Fibroblast of lung (primary cell): ENCODE results near the gene GSTM5. TPM values are rescaled to one million over a fixed set of nuclear protein-coding genes. Genes with fewer than 3 reads are reported as not detected.

Experiments
- DNase-seq, 2 donors: peaks; one replicate each; pipeline versions ENCODE4 v3.0.0 to v3.0.0-alpha.2; 2010; ENCODE audit warnings: low read depth in 2 of 2
- H2AFZ ChIP-seq: 2 replicates; pipeline ENCODE4 v1.5.1; 2012; ENCODE audit warnings: low read length, control low read depth, inconsistent platforms
- H3K27ac ChIP-seq: 2 replicates; pipeline ENCODE4 v1.5.1; 2011; ENCODE audit warnings: low read length, control low read depth; ENCODE audit not compliant: insufficient read depth
- H3K27me3 ChIP-seq: 2 replicates; pipeline ENCODE4 v1.5.1; 2011; ENCODE audit warnings: mild to moderate bottlenecking, low read length; ENCODE audit not compliant: control insufficient read depth, insufficient read depth
- H3K36me3 ChIP-seq: 2 replicates; pipeline ENCODE4 v1.5.1; 2011; ENCODE audit warnings: low read length; ENCODE audit not compliant: control insufficient read depth, insufficient read depth
- H3K4me1 ChIP-seq: 2 replicates; pipeline ENCODE4 v1.5.1; 2011; ENCODE audit warnings: low read length; ENCODE audit not compliant: control insufficient read depth, insufficient read depth; ENCODE audit errors: extremely low read depth
- H3K4me2 ChIP-seq: 2 replicates; pipeline ENCODE4 v1.5.1; 2011; ENCODE audit warnings: low read length, control low read depth; ENCODE audit not compliant: insufficient read depth; ENCODE audit errors: extremely low read depth
- H3K4me3 ChIP-seq, 4 experiments: fragments of 200-600 bp in 1 of 4; sonication (generic) in 1 of 4; replicated peaks in 1 of 4; 2 replicates each; pipeline ENCODE4 v1.5.1; 2011 to 2016; ENCODE audit warnings: low read length in 4 of 4, low read depth in 3 of 4, mild to moderate bottlenecking in 3 of 4, control low read depth in 2 of 4, inconsistent platforms in 1 of 4, mixed read lengths in 1 of 4; ENCODE audit not compliant: insufficient read depth in 1 of 4; ENCODE audit errors: control extremely low read depth in 1 of 4
- H3K79me2 ChIP-seq: 2 replicates; pipeline ENCODE4 v1.5.1; 2012; ENCODE audit warnings: mild to moderate bottlenecking, low read length, inconsistent platforms; ENCODE audit not compliant: control insufficient read depth, insufficient read depth
- H3K9ac ChIP-seq: 2 replicates; pipeline ENCODE4 v1.5.1; 2011; ENCODE audit warnings: mild to moderate bottlenecking, low read length, control low read depth; ENCODE audit not compliant: insufficient read depth
- H3K9me3 ChIP-seq: 2 replicates; pipeline ENCODE4 v1.5.1; 2012; ENCODE audit warnings: low read depth, low read length; ENCODE audit not compliant: control insufficient read depth, insufficient read depth
- H4K20me1 ChIP-seq: 2 replicates; pipeline ENCODE4 v1.5.1; 2011; ENCODE audit warnings: low read length; ENCODE audit not compliant: control insufficient read depth, insufficient read depth; ENCODE audit errors: extremely low read depth
- EZH2 ChIP-seq: IDR thresholded peaks from 2 replicates; pipeline ENCODE4 v1.5.1; 2012; ENCODE audit warnings: low read length, control low read depth, mild to moderate bottlenecking; ENCODE audit errors: missing control alignments
- polyA plus RNA-seq, 2 donors: library from polyadenylated mRNA; depleted of rRNA in 1 of 2; stranded (reverse) in 1 of 2; unstranded in 1 of 2; fragments of >200 nt; gene quantifications; 2 replicates each; pipeline ENCODE4 v1.2.1, GENCODE V29; 2011 to 2012; ENCODE audit warnings: missing spikeins in 1 of 2
- total RNA-seq: library from RNA; depleted of rRNA; stranded (reverse); fragments of >200 nt; gene quantifications from 2 replicates; pipeline ENCODE4 v1.2.1, GENCODE V29; 2014
- TF ChIP-seq, protein P1 (sequence below), 2 donors: IDR thresholded peaks in 1 of 2; conservative IDR thresholded peaks in 1 of 2; 1 replicate in 1 of 2; 2 replicates in 1 of 2; pipeline ENCODE4 v1.5.1; 2011 to 2012; ENCODE audit warnings: low read length in 2 of 2, control low read depth in 1 of 2, inconsistent platforms in 1 of 2, low read depth in 1 of 2, mild to moderate bottlenecking in 1 of 2

Gene GSTM5
- total and polyA plus RNA-seq, 2 donors (not counting 1 experiment from before 2014, with no cell fraction given), result 6.1 to 21.6 TPM

DNA sequence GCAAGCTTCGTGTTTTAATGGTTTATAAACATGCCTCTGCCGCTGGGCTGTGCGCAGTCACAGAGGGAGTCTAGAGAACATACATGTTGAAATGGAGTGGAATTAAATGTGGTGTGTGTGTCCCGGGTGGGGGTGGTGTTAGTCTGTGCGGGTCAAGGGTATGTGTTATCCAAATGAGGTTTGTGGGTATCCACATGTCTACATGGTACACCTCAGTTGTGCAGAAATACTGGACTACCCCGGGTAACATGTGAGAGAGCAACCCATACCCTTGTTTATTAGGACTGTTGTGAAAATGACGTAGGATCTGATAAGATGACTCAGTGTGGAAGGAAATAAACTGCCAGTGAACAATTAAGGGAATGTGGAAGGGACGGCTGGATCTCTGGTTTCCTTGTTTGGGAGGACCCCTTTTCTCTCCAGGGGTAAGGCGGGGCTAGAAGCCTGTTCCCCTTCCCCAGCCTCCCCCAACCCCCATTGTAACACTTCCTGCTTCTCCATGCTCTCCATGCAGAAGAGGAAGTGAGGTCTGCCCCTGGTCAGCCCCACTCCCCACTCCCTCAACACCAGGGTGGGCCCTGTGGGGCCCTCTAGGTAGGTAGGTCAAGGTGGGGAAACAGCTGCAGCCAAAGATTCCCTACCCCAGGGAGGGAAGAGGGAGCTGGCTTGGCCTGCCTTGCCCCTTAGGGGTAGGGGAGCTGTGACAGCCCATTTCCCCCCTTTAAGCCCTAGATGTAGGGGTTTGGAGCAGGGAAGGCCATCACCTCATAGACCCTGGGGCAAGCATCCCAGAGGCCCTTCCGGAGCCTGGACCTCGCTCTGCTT lies 51.0 kb downstream of the GSTM5 start:
- Histone ChIP-seq H3K36me3 (no peaks in the 10 kb centered on the region), H4K20me1 (no peaks in the 10 kb centered on the region), H3K27ac (no peak overlapping the region), H3K9me3 (no peaks in the 10 kb centered on the region), H3K9ac (no peak overlapping the region), H3K27me3 (peaks cover 8% of the 10 kb centered on the region), H3K4me3 (no peak overlapping the region), H3K79me2 (no peaks in the 10 kb centered on the region), H3K4me1 (peaks cover 3% of the 10 kb centered on the region), H2AFZ (peak overlapping the region; percentile 9), H3K4me2 (no peak overlapping the region)
- TF ChIP-seq EZH2, result no peak
- TF ChIP-seq, protein P1, sequence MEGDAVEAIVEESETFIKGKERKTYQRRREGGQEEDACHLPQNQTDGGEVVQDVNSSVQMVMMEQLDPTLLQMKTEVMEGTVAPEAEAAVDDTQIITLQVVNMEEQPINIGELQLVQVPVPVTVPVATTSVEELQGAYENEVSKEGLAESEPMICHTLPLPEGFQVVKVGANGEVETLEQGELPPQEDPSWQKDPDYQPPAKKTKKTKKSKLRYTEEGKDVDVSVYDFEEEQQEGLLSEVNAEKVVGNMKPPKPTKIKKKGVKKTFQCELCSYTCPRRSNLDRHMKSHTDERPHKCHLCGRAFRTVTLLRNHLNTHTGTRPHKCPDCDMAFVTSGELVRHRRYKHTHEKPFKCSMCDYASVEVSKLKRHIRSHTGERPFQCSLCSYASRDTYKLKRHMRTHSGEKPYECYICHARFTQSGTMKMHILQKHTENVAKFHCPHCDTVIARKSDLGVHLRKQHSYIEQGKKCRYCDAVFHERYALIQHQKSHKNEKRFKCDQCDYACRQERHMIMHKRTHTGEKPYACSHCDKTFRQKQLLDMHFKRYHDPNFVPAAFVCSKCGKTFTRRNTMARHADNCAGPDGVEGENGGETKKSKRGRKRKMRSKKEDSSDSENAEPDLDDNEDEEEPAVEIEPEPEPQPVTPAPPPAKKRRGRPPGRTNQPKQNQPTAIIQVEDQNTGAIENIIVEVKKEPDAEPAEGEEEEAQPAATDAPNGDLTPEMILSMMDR (conservative IDR thresholded peaks at IDR 0.05 in 1 of 2, IDR thresholded peaks at IDR 0.05 in 1 of 2; ENCODE audit: low read depth in 1 of 2, low read length in 2 of 2), result no peak
- DNase-seq, result peak; percentile 73 to 84

DNA sequence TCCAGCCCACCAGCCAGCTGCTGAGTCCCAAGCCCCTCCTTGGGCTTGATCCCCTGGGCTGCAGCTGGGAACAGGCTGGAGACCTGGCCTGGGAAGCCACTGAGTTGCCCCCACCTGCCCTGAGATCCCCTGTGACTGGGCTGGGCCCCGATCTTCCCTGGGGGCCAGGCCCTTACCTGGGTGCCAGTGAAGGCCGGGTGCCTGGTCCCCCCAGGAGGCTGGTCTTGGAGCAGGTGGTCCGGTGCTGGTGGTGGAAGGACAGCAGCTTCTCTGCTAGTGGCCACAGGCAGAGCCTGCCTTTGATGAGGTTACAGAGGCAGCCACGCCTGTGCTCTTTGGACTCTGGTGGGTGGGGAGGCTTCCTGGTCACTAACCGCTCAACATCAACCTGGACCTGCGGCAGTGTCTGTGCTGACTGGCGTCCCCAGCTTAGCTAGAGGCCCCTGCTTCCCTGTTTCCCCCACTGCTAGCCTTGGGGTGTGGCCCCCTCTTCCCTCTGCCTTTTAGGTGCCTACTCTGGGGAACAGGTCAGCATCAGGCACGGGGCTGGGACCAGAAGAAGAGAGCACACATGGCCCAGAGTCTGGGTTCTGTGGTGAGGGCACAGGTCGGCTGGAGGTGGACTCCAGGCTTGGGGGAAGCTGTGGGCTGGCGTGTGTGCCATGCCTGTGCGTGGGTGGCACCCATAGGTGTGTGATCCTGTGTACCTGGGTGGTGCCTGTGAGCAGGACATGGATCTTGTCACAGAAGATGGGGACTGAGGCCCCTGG lies 51.8 kb downstream of the GSTM5 start, which contains the start of gene EPS8L3:
EPS8L3 (minus strand) TSS at position 278 of the 770 bp plus-strand sequence. CDS start 2,174 bp downstream, outside the sequence.
- no peak within 1 kb of the TSS for H3K4me3 ChIP-seq
- DNase-seq, result no peak
- H2AFZ ChIP-seq, result peak within 1 kb of the TSS; percentile 9
- no peaks in the 10 kb centered on the region for H3K79me2 ChIP-seq
- H3K36me3 ChIP-seq, result no peaks in the 10 kb centered on the region
- TF ChIP-seq, protein P1 (conservative IDR thresholded peaks at IDR 0.05 in 1 of 2, IDR thresholded peaks at IDR 0.05 in 1 of 2; ENCODE audit: low read depth in 1 of 2, low read length in 2 of 2), result no peak
- no peak for TF ChIP-seq EZH2
- no peak within 1 kb of the TSS for H3K4me2 ChIP-seq
- no peak within 1 kb of the TSS for H3K27ac ChIP-seq
- no peaks in the 10 kb centered on the region for H3K9me3 ChIP-seq
- no peaks in the 10 kb centered on the region for H4K20me1 ChIP-seq
- H3K27me3 ChIP-seq, result peaks cover 8% of the 10 kb centered on the region
- H3K9ac ChIP-seq, result no peak within 1 kb of the TSS
- H3K4me1 ChIP-seq, result peaks cover 3% of the 10 kb centered on the region
